ENCODE results near the gene PPFIA1.

The PPFIA1 gene

DNA sequence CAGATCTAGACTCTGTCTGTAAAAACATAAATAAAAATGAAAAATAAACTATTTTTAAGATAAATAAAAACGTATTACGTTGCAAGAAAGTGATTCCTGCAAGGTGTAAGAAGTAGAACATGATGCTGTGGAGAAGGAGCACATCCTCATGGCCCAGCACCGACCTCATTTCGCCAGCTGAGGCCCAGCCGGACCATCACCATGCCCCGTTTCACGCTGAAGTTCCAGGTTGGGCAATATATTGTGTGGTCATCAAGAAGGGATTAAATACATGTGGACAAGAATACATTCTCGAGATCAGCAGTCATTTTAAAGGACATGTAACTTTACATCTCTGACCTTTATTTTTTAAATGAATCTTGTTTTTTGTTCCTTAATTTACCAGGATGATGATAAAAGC lies 107.2 kb downstream of the PPFIA1 start:
- H3K4me3 ChIP-seq (ENCODE audit: low read depth, low read length), result no peak overlapping the region
- no peak for TF ChIP-seq CTCF (IDR thresholded peaks at IDR 0.05; ENCODE audit: borderline replicate concordance, insufficient read depth, low read depth, low read length)

- no peak overlapping the region for H3K4me3 ChIP-seq (ENCODE audit: low read depth, low read length)
- 0 out of 2 replicates have a peak, but pooled peaks have one; percentile 19 for TF ChIP-seq CTCF (IDR thresholded peaks at IDR 0.05; ENCODE audit: borderline replicate concordance, insufficient read depth, low read depth, low read length)
Measured at GRCh38 chr11:70378506-70379134, 108.1 kb downstream of the PPFIA1 start.

- no peak overlapping the region for H3K4me3 ChIP-seq (ENCODE audit: low read depth, low read length)
- no peak for TF ChIP-seq CTCF (IDR thresholded peaks at IDR 0.05; ENCODE audit: borderline replicate concordance, insufficient read depth, low read depth, low read length)
Measured at GRCh38 chr11:70381350-70381749, 110.9 kb downstream of the PPFIA1 start.

DNA sequence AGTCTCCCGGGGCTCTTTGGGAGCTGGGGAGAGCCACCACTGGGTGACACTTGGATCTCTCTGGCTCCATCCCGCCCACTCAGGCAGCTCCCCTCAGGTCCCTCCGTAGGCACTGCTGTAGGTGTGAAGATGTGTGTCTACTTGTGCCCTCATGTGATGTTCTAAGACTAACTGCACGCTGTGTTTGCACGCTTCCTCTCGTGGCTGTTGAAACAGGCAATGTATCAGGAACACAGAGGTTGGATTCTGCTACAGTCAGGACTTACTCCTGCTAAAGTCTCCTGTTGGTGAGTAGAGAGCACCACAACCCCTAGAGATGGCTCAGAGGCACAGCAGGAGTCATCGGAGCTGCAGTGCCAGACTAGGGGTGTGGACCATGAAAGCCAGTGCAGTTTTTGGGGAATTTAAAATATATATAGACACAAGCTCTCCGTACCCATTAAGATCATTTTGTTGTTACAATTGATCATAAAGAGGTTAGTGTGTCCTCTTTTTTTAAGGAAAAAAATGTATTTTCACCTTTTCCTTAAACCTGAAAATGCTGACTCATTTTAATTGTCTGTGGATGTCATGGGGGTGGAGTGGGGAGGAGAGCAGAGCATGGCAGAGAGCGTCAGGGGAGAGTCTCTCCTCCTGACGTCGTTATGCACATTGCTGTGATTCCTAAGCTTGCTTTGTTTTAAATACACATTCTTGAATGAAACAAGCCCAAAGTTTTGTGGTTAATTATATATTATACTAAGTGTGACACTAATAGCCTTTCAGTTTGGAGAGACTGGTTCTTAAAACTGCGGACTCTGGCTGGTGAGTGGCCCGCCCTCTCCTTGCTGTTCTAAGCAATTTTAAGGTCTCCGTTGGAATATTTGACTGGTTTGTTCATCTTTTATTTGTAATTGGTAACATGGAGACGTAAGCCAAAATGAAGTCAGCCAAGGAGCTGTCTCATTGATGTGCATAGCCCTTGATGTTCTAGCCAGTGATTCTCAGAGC lies 111.7 kb downstream of the PPFIA1 start:
- TF ChIP-seq CTCF (IDR thresholded peaks at IDR 0.05; ENCODE audit: borderline replicate concordance, insufficient read depth, low read depth, low read length), result no peak
- H3K4me3 ChIP-seq (ENCODE audit: low read depth, low read length), result no peak overlapping the region

DNA sequence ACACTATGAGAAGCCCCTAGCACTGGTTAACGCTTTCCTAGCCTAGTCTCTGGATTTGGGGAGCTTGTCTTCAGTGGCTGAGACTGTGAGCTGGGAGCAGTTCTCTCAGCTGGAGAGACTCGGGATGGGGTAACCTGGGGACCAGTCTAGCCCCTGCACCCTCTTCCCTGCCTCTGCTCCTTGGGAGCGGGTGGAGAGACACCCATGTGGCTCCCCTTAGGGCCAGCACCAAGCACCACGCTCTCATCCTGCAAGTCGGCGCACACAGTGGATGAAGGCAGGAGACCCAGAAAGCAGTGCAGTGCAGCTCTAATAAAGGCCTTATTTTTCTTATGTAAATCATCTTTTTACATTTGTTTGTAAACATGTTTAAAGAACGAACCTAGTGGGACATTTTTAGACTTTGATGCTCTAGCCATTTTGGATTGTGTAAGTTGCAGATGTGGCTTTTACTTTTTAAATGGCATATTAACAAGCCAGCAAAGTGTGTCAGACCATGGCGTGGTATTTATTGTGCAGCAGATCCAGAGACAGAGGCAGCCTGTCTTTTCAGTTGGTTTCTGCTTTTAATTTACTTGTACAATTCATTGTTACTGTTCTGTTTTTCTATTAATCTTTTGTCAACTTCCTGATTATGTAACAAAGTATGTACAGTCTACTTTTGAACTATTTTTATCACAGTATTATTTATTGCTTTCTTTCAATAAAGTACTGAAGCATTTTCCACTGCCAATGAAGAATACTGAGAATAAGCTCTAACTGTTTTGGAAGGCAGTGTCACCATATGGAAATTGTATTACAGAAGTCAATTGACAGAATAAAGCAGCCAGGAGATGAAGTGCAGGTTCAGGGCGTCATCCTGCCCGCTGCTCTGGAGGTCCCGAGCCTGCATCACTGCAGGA lies 113.4 kb downstream of the PPFIA1 start:
- H3K4me3 ChIP-seq (ENCODE audit: low read depth, low read length), result no peak overlapping the region
- TF ChIP-seq CTCF (IDR thresholded peaks at IDR 0.05; ENCODE audit: borderline replicate concordance, insufficient read depth, low read depth, low read length), result no peak

- H3K4me3 ChIP-seq (ENCODE audit: low read depth, low read length), result no peak overlapping the region
- no peak for TF ChIP-seq CTCF (IDR thresholded peaks at IDR 0.05; ENCODE audit: borderline replicate concordance, insufficient read depth, low read depth, low read length)
Measured at GRCh38 chr11:70384566-70385152, 114.2 kb downstream of the PPFIA1 start.
